WTC11 (cell line): ENCODE data around the gene EIF4H. TPM values are rescaled to one million over a fixed set of nuclear protein-coding genes. Genes with fewer than 3 reads are reported as not detected.
"Not testable (repeated sequence)": the region's sequence is repeated elsewhere in the genome, so short reads cannot be mapped to it uniquely, and the experiment has no call there.

Source experiments
- ATAC-seq: fragments of 200-7000 bp; cut with Tn5 transposase; 2 replicates; pipeline ENCODE4 v1.10.0; 2021; ENCODE audit warnings: mild to moderate bottlenecking, moderate library complexity
- CTCF ChIA-PET: fragments of 300-600 bp; sonication (Branson Sonifier 250); formaldehyde crosslinking; loops from one replicate; lab custom pipeline; 2021; ENCODE audit warnings: antibody characterized with exemption; lab: Charles Lee
- POLR2A ChIA-PET: fragments of 350-600 bp; sonication (Branson Sonifier 250); formaldehyde crosslinking; loops from one replicate; lab custom pipeline; 2021; ENCODE audit warnings: antibody characterized with exemption; lab: Charles Lee
- DNase-seq: peaks from one replicate; pipeline ENCODE4 v3.0.0; 2021; ENCODE audit warnings: low spot score
- H3K27ac Mint-ChIP-seq: 2 replicates; pipeline ENCODE4 v1.8.0; 2021; ENCODE audit warnings: mixed read lengths
- H3K27me3 Mint-ChIP-seq: 2 replicates; pipeline ENCODE4 v1.8.0; 2021; ENCODE audit warnings: low read depth, mild to moderate bottlenecking, moderate library complexity, mixed read lengths
- H3K36me3 Mint-ChIP-seq: 2 replicates; pipeline ENCODE4 v1.8.0; 2021; ENCODE audit warnings: mixed read lengths
- H3K4me1 Mint-ChIP-seq: 2 replicates; pipeline ENCODE4 v1.8.0; 2022; ENCODE audit warnings: mixed read lengths
- H3K4me3 Mint-ChIP-seq: 2 replicates; pipeline ENCODE4 v1.8.0; 2021; ENCODE audit warnings: mild to moderate bottlenecking, moderate library complexity, mixed read lengths
- H3K9me3 Mint-ChIP-seq: 2 replicates; pipeline ENCODE4 v1.8.0; 2021; ENCODE audit warnings: mixed read lengths
- ATF6 ChIP-seq: sonication (generic); formaldehyde crosslinking; IDR thresholded peaks from 2 replicates; pipeline ENCODE4 v1.8.1; 2023; ENCODE audit warnings: mild to moderate bottlenecking, missing genetic modification reagents
- CDX4 ChIP-seq: fragments of 250-450 bp; sonication (Bioruptor Pico); IDR thresholded peaks from 2 replicates; pipeline ENCODE4 v1.9.0; 2021; ENCODE audit warnings: moderate library complexity, mild to moderate bottlenecking, inconsistent platforms, borderline replicate concordance
- FOXP4 ChIP-seq: sonication (generic); formaldehyde crosslinking; IDR thresholded peaks from 2 replicates; pipeline ENCODE4 v1.8.0; 2022; ENCODE audit warnings: mild to moderate bottlenecking, missing genetic modification reagents
- MXD4 ChIP-seq: fragments of 250-450 bp; sonication (Bioruptor Pico); IDR thresholded peaks from 2 replicates; pipeline ENCODE4 v1.8.0; 2021; ENCODE audit warnings: mild to moderate bottlenecking, moderate library complexity, borderline replicate concordance
- NFATC4 ChIP-seq: fragments of 250-450 bp; sonication (Bioruptor Pico); IDR thresholded peaks from 2 replicates; pipeline ENCODE4 v1.9.0; 2021; ENCODE audit warnings: mild to moderate bottlenecking
- OVOL2 ChIP-seq: fragments of 250-450 bp; sonication (Bioruptor Pico); IDR thresholded peaks from 2 replicates; pipeline ENCODE4 v1.9.0; 2021; ENCODE audit warnings: mild to moderate bottlenecking, borderline replicate concordance
- SMAD3 ChIP-seq: sonication (generic); formaldehyde crosslinking; IDR thresholded peaks from 2 replicates; pipeline ENCODE4 v1.8.0; 2022; ENCODE audit warnings: missing genetic modification reagents, mild to moderate bottlenecking, borderline replicate concordance
- ZNF138 ChIP-seq: sonication (generic); formaldehyde crosslinking; conservative IDR thresholded peaks from 2 replicates; pipeline ENCODE4 v1.8.1; 2022; ENCODE audit warnings: mild to moderate bottlenecking, moderate library complexity, missing genetic modification reagents
- ZNF219 ChIP-seq: sonication (generic); formaldehyde crosslinking; IDR thresholded peaks from 2 replicates; pipeline ENCODE4 v1.8.0; 2023; ENCODE audit warnings: missing genetic modification reagents, mild to moderate bottlenecking, borderline replicate concordance
- total RNA-seq: library from RNA; stranded (reverse); gene quantifications from 3 replicates; pipeline ENCODE4 v1.2.3, GENCODE V29; 2021
- TF ChIP-seq, protein P1 (sequence below): fragments of 250-450 bp; sonication (Bioruptor Pico); IDR thresholded peaks from 2 replicates; pipeline ENCODE4 v1.9.0; 2021; ENCODE audit warnings: mild to moderate bottlenecking
- TF ChIP-seq, protein P2 (sequence below): sonication (generic); formaldehyde crosslinking; IDR thresholded peaks from 2 replicates; pipeline ENCODE4 v1.8.1; 2023; ENCODE audit warnings: mild to moderate bottlenecking, missing genetic modification reagents, moderate library complexity
- TF ChIP-seq, protein P3 (sequence below): fragments of 200-600 bp; IDR thresholded peaks from 2 replicates; pipeline ENCODE4 v1.8.0; 2022; ENCODE audit warnings: antibody characterized with exemption

The EIF4H gene
- total RNA-seq, 1 experiment from 2014 or later = 355 TPM

GRCh38 chr7:74207586-74207985, 33.4 kb downstream of the EIF4H start:
- Mint-ChIP-seq H3K4me1 (no peaks in the 10 kb centered on the region), H3K36me3 (no peaks in the 10 kb centered on the region), H3K9me3 (no peaks in the 10 kb centered on the region)
- no peak for ATAC-seq
- TF ChIP-seq, protein P1, sequence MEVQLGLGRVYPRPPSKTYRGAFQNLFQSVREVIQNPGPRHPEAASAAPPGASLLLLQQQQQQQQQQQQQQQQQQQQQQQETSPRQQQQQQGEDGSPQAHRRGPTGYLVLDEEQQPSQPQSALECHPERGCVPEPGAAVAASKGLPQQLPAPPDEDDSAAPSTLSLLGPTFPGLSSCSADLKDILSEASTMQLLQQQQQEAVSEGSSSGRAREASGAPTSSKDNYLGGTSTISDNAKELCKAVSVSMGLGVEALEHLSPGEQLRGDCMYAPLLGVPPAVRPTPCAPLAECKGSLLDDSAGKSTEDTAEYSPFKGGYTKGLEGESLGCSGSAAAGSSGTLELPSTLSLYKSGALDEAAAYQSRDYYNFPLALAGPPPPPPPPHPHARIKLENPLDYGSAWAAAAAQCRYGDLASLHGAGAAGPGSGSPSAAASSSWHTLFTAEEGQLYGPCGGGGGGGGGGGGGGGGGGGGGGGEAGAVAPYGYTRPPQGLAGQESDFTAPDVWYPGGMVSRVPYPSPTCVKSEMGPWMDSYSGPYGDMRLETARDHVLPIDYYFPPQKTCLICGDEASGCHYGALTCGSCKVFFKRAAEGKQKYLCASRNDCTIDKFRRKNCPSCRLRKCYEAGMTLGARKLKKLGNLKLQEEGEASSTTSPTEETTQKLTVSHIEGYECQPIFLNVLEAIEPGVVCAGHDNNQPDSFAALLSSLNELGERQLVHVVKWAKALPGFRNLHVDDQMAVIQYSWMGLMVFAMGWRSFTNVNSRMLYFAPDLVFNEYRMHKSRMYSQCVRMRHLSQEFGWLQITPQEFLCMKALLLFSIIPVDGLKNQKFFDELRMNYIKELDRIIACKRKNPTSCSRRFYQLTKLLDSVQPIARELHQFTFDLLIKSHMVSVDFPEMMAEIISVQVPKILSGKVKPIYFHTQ (CRISPR knock-in tag) = no peak
- TF ChIP-seq MXD4 (CRISPR knock-in tag) (no peak), ATF6 (CRISPR knock-in tag) (no peak), OVOL2 (CRISPR knock-in tag) (no peak), ZNF219 (CRISPR knock-in tag) (no peak), NFATC4 (CRISPR knock-in tag) (no peak), ZNF138 (CRISPR knock-in tag) (no peak), SMAD3 (CRISPR knock-in tag) (no peak), FOXP4 (CRISPR knock-in tag) (no peak), CDX4 (no peak)
- TF ChIP-seq, protein P2, sequence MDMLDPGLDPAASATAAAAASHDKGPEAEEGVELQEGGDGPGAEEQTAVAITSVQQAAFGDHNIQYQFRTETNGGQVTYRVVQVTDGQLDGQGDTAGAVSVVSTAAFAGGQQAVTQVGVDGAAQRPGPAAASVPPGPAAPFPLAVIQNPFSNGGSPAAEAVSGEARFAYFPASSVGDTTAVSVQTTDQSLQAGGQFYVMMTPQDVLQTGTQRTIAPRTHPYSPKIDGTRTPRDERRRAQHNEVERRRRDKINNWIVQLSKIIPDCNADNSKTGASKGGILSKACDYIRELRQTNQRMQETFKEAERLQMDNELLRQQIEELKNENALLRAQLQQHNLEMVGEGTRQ (CRISPR knock-in tag) = no peak
- TF ChIP-seq, protein P3, sequence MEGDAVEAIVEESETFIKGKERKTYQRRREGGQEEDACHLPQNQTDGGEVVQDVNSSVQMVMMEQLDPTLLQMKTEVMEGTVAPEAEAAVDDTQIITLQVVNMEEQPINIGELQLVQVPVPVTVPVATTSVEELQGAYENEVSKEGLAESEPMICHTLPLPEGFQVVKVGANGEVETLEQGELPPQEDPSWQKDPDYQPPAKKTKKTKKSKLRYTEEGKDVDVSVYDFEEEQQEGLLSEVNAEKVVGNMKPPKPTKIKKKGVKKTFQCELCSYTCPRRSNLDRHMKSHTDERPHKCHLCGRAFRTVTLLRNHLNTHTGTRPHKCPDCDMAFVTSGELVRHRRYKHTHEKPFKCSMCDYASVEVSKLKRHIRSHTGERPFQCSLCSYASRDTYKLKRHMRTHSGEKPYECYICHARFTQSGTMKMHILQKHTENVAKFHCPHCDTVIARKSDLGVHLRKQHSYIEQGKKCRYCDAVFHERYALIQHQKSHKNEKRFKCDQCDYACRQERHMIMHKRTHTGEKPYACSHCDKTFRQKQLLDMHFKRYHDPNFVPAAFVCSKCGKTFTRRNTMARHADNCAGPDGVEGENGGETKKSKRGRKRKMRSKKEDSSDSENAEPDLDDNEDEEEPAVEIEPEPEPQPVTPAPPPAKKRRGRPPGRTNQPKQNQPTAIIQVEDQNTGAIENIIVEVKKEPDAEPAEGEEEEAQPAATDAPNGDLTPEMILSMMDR = no peak
- TF ChIP-seq, all 79 proteins: peak for 0
- no peak for DNase-seq
- POLR2A ChIA-PET = no interaction called here
- H3K27me3 Mint-ChIP-seq = no peaks in the 10 kb centered on the region; the same call in 1 of the 2 replicates
- CTCF ChIA-PET = interaction anchor here (0.6 to 11.0 kb wide), 10 partner anchors 9 to 1434 kb away, joined by 4 to 275 read pairs (median 17); partner anchors contain the start of genes LIMK1 and RFC2
- H3K4me3 Mint-ChIP-seq = no peak overlapping the region
- no peak overlapping the region for H3K27ac Mint-ChIP-seq

DNA sequence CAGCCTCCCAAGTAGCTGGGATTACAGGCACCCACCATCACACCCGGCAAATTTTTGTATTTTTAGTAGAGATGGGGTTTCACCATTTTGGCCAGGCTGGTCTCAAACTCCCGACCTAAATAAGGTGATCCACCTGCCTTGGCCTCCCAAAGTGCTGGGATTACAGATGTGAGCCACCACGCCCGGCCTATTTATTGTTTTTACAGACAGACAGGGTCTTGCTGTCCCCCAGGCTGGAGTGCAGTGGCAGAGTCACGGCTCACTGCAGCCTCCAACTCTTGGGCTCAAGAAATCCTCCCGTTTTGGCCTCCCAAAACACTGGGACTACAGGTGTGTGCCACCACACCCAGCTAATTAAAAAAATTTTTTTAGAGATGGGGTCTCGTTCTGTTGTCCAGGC, 34.1 kb downstream of the EIF4H start:
- H3K9me3 Mint-ChIP-seq, H3K36me3 Mint-ChIP-seq, POLR2A ChIA-PET, ATAC-seq, DNase-seq, H3K4me1 Mint-ChIP-seq, H3K27me3 Mint-ChIP-seq, H3K27ac Mint-ChIP-seq, H3K4me3 Mint-ChIP-seq: not testable (repeated sequence)
- CTCF ChIA-PET = interaction anchor here (11.0 kb wide), 1 partner anchor 195 kb away, joined by 275 read pairs; no protein-coding TSS in a partner anchor
